Retinal pigment epithelial cell (primary cell): Measurements from ENCODE around the gene STAMBPL1.

Experiments
- DNase-seq: peaks from one replicate; pipeline ENCODE4 v3.0.0-alpha.2; 2010; ENCODE audit warnings: low read depth
- H3K4me3 ChIP-seq: 2 replicates; pipeline ENCODE4 v1.5.1; 2011; ENCODE audit warnings: mild to moderate bottlenecking, low read length, control low read depth, moderate library complexity
- CTCF ChIP-seq: conservative IDR thresholded peaks from 2 replicates; pipeline ENCODE4 v1.5.1; 2011; ENCODE audit warnings: low read depth, low read length, control low read depth, inconsistent platforms

Gene STAMBPL1

GRCh38 chr10:88946200-88946599 lies 66.2 kb downstream of the STAMBPL1 start:
- H3K4me3 ChIP-seq: no peak overlapping the region
- DNase-seq: no peak
- TF ChIP-seq CTCF: no peak

- DNase-seq: no peak
- TF ChIP-seq CTCF: no peak
- no peak overlapping the region for H3K4me3 ChIP-seq
These were observed 67.0 kb downstream of the STAMBPL1 start for GRCh38 chr10:88946965-88947590.

GRCh38 chr10:88949051-88949450 lies 69.0 kb downstream of the STAMBPL1 start:
- no peak for DNase-seq
- TF ChIP-seq CTCF: no peak
- H3K4me3 ChIP-seq: no peak overlapping the region

GRCh38 chr10:88949912-88950837 lies 70.1 kb downstream of the STAMBPL1 start:
- no peak for DNase-seq
- TF ChIP-seq CTCF: no peak
- no peak overlapping the region for H3K4me3 ChIP-seq

- no peak for TF ChIP-seq CTCF
- DNase-seq: no peak
- H3K4me3 ChIP-seq: peak within 1 kb of the TSS; percentile 7
These were observed 72.6 kb downstream of the STAMBPL1 start, which contains the start of gene ACTA2 for GRCh38 chr10:88952647-88953111. Gene ACTA2, minus strand, starts transcription at chr10:88952773. Its CDS starts 3,843 bp downstream, at chr10:88948930.

GRCh38 chr10:88953662-88954061 lies 73.6 kb downstream of the STAMBPL1 start:
- DNase-seq: no peak
- no peak overlapping the region for H3K4me3 ChIP-seq
- TF ChIP-seq CTCF: no peak
